IMR-90 (cell line): ENCODE measurements around the gene STARD13. TPM values are rescaled to one million over a fixed set of nuclear protein-coding genes. Genes with fewer than 3 reads are reported as not detected.

Experiments used
- ATAC-seq: fragments of 200-7000 bp; cut with Tn5 transposase; 2 replicates; pipeline ENCODE4 v1.9.1; 2020; ENCODE audit warnings: low read depth, mild to moderate bottlenecking, moderate library complexity
- BruUV-seq: library from RNA; stranded (reverse); fragments of 400-500 nt; replicated peaks from 2 replicates; lab custom pipeline; 2021; lab: Mats Ljungman, UMichigan
- CTCF ChIA-PET: fragments of 300-600 bp; formaldehyde crosslinking; extraction: SDS; loops from one replicate; lab custom pipeline; 2021; ENCODE audit warnings: antibody characterized with exemption; lab: Yijun Ruan, JAX
- POLR2A ChIA-PET: fragments of 300-600 bp; sonication (Branson Sonifier 250); formaldehyde crosslinking; loops from one replicate; lab custom pipeline; 2022; ENCODE audit warnings: antibody characterized with exemption; ENCODE audit not compliant: unreplicated experiment; lab: Charles Lee
- DNase-seq: peaks from one replicate; pipeline ENCODE4 v3.0.0; 2013
- H2AFZ ChIP-seq: replicated peaks from 2 replicates; pipeline ENCODE3; 2013; ENCODE audit warnings: low read length, mild to moderate bottlenecking; ENCODE audit not compliant: poor library complexity
- H2AK5ac ChIP-seq: 2 replicates; pipeline ENCODE4 v1.6.1; 2013; ENCODE audit warnings: low read depth, low read length, inconsistent platforms
- H2AK9ac ChIP-seq: replicated peaks from 2 replicates; pipeline ENCODE3; 2013; ENCODE audit warnings: mild to moderate bottlenecking, low read depth, low read length, moderate library complexity; ENCODE audit not compliant: poor library complexity
- H2BK120ac ChIP-seq: 2 replicates; pipeline ENCODE4 v1.6.1; 2013; ENCODE audit warnings: low read depth, low read length, inconsistent platforms
- H2BK15ac ChIP-seq: 3 replicates; pipeline ENCODE4 v1.6.1; 2013; ENCODE audit warnings: low read depth, low read length, inconsistent platforms
- H2BK20ac ChIP-seq: 2 replicates; pipeline ENCODE4 v1.6.1; 2013; ENCODE audit warnings: low read depth, mild to moderate bottlenecking, inconsistent platforms, low read length, moderate library complexity
- H2BK5ac ChIP-seq: 2 replicates; pipeline ENCODE4 v1.6.1; 2013; ENCODE audit warnings: mild to moderate bottlenecking, low read depth, low read length, inconsistent platforms; ENCODE audit not compliant: poor library complexity, severe bottlenecking
- H3K14ac ChIP-seq: replicated peaks from 2 replicates; pipeline ENCODE4 v1.6.1; 2013; ENCODE audit warnings: low read depth, low read length, inconsistent platforms
- H3K18ac ChIP-seq: 2 replicates; pipeline ENCODE4 v1.6.1; 2013; ENCODE audit warnings: low read depth, low read length, control low read depth
- H3K23ac ChIP-seq: 2 replicates; pipeline ENCODE4 v1.6.1; 2013; ENCODE audit warnings: low read depth, low read length, inconsistent platforms
- H3K27ac ChIP-seq: 2 replicates; pipeline ENCODE4 v1.5.1; 2013; ENCODE audit warnings: mild to moderate bottlenecking, control low read depth, low read length; ENCODE audit not compliant: insufficient read depth
- H3K27me3 ChIP-seq: 2 replicates; pipeline ENCODE4 v1.6.1; 2013; ENCODE audit warnings: low read length; ENCODE audit not compliant: control insufficient read depth, insufficient read depth
- H3K36me3 ChIP-seq: 2 replicates; pipeline ENCODE4 v1.6.1; 2013; ENCODE audit warnings: low read length, mixed read lengths; ENCODE audit not compliant: control insufficient read depth, insufficient read depth
- H3K4ac ChIP-seq: 2 replicates; pipeline ENCODE4 v1.6.1; 2013; ENCODE audit warnings: low read depth, low read length, inconsistent platforms
- H3K4me1 ChIP-seq: 2 replicates; pipeline ENCODE4 v1.6.1; 2013; ENCODE audit warnings: low read length, mixed read lengths; ENCODE audit not compliant: control insufficient read depth, insufficient read depth
- H3K4me2 ChIP-seq: 2 replicates; pipeline ENCODE4 v1.6.1; 2013; ENCODE audit warnings: low read depth, mild to moderate bottlenecking, control low read depth, low read length, moderate library complexity
- H3K4me3 ChIP-seq: 2 replicates; pipeline ENCODE4 v1.5.1; 2013; ENCODE audit warnings: low read depth, mild to moderate bottlenecking, control low read depth, low read length, moderate library complexity; ENCODE audit not compliant: insufficient read depth
- H3K56ac ChIP-seq: 2 replicates; pipeline ENCODE4 v1.6.1; 2013; ENCODE audit warnings: low read length, inconsistent platforms; ENCODE audit not compliant: insufficient read depth; ENCODE audit errors: extremely low read depth
- H3K79me1 ChIP-seq, 2 experiments: 2 replicates each; pipeline ENCODE4 v1.6.1; 2013; ENCODE audit warnings: low read length in 2 of 2, inconsistent platforms in 1 of 2, low read depth in 1 of 2
- H3K9ac ChIP-seq: 2 replicates; pipeline ENCODE4 v1.6.1; 2013; ENCODE audit warnings: low read depth, low read length, control low read depth
- H3K9me1 ChIP-seq: 2 replicates; pipeline ENCODE4 v1.6.1; 2013; ENCODE audit warnings: low read length, inconsistent platforms; ENCODE audit not compliant: insufficient read depth
- H3K9me3 ChIP-seq: 2 replicates; pipeline ENCODE4 v1.6.1; 2013; ENCODE audit warnings: low read length; ENCODE audit not compliant: control insufficient read depth, insufficient read depth
- H4K20me1 ChIP-seq: 2 replicates; pipeline ENCODE4 v1.6.1; 2013; ENCODE audit warnings: low read length, inconsistent platforms; ENCODE audit not compliant: insufficient read depth
- H4K5ac ChIP-seq: 2 replicates; pipeline ENCODE4 v1.6.1; 2013; ENCODE audit warnings: mild to moderate bottlenecking, low read depth, low read length, control low read depth
- H4K8ac ChIP-seq, 2 experiments: 2 replicates each; pipeline ENCODE4 v1.6.1; 2013; ENCODE audit warnings: low read depth in 2 of 2, low read length in 2 of 2, control low read depth in 1 of 2, inconsistent platforms in 1 of 2
- H4K91ac ChIP-seq: 2 replicates; pipeline ENCODE4 v1.6.1; 2013; ENCODE audit warnings: low read depth, low read length, inconsistent platforms; ENCODE audit not compliant: insufficient read depth
- BHLHE40 ChIP-seq: fragments of 150-350 bp; IDR thresholded peaks from 2 replicates; pipeline ENCODE4 v1.6.1; 2016; ENCODE audit warnings: mild to moderate bottlenecking, low read depth, low read length
- CHD1 ChIP-seq: IDR thresholded peaks from 2 replicates; pipeline ENCODE4 v1.6.1; 2012; ENCODE audit warnings: low read depth, low read length, improper control_type of control experiment
- ELK1 ChIP-seq: fragments of 150-350 bp; IDR thresholded peaks from 2 replicates; pipeline ENCODE4 v1.6.1; 2016; ENCODE audit warnings: low read depth, mild to moderate bottlenecking, low read length, moderate library complexity, borderline replicate concordance
- FOS ChIP-seq: fragments of 150-350 bp; IDR thresholded peaks from 2 replicates; pipeline ENCODE4 v1.6.1; 2016; ENCODE audit warnings: low read depth, low read length
- MAFK ChIP-seq: IDR thresholded peaks from 2 replicates; pipeline ENCODE4 v1.6.1; 2012; ENCODE audit warnings: low read depth, low read length, improper control_type of control experiment
- MAZ ChIP-seq: IDR thresholded peaks from 2 replicates; pipeline ENCODE4 v1.6.1; 2012; ENCODE audit warnings: low read depth, mild to moderate bottlenecking, low read length, improper control_type of control experiment, moderate library complexity, borderline replicate concordance
- MXI1 ChIP-seq: IDR thresholded peaks from 2 replicates; pipeline ENCODE4 v1.6.1; 2012; ENCODE audit warnings: low read depth, mild to moderate bottlenecking, low read length, moderate library complexity, borderline replicate concordance
- NFE2L2 ChIP-seq: fragments of 150-350 bp; IDR thresholded peaks from 2 replicates; pipeline ENCODE4 v1.6.1; 2016; ENCODE audit warnings: low read depth, mild to moderate bottlenecking, low read length
- POLR2A ChIP-seq: IDR thresholded peaks from 2 replicates; pipeline ENCODE4 v1.6.1; 2012; ENCODE audit warnings: mild to moderate bottlenecking, low read depth, low read length
- RAD21 ChIP-seq: IDR thresholded peaks from 2 replicates; pipeline ENCODE4 v1.6.1; 2012; ENCODE audit warnings: low read length, improper control_type of control experiment
- RCOR1 ChIP-seq: IDR thresholded peaks from 2 replicates; pipeline ENCODE4 v1.6.1; 2012; ENCODE audit warnings: mild to moderate bottlenecking, low read length, improper control_type of control experiment; ENCODE audit not compliant: insufficient replicate concordance
- RFX5 ChIP-seq: IDR thresholded peaks from 2 replicates; pipeline ENCODE4 v1.8.0; 2012; ENCODE audit warnings: low read depth, mild to moderate bottlenecking, low read length, moderate library complexity
- SMC3 ChIP-seq: fragments of 150-350 bp; IDR thresholded peaks from 2 replicates; pipeline ENCODE4 v1.6.1; 2016; ENCODE audit warnings: low read depth, mild to moderate bottlenecking, antibody characterized with exemption, low read length, moderate library complexity
- USF2 ChIP-seq: fragments of 150-350 bp; IDR thresholded peaks from 2 replicates; pipeline ENCODE4 v1.6.1; 2017; ENCODE audit warnings: mild to moderate bottlenecking, antibody characterized with exemption, low read length, low read depth
- WGBS, 2 experiments: methylation state at CpG; one replicate each; pipeline versions ENCODE4 v1.1.5 to v1.1.7; 2013; ENCODE audit warnings: missing lambda C conversion rate in 2 of 2; ENCODE audit not compliant: insufficient read length in 1 of 2; ENCODE audit errors: extremely low coverage in 2 of 2; 5-methylcytosine and 5-hydroxymethylcytosine counted together
- dilution Hi-C: fragments of 300-500 bp; cut with HindIII; formaldehyde crosslinking; loops from one replicate; pipeline ENCODE4 v1.14.3; 2018; ENCODE audit warnings: low sequenced_read_pairs; ENCODE audit not compliant: unreplicated experiment
- in situ Hi-C: fragments of 300-500 bp; cut with MboI; formaldehyde crosslinking; loops from 3 replicates; pipeline ENCODE4 v1.14.3; 2019; ENCODE audit warnings: low sequenced_read_pairs, inconsistent platforms, mixed read lengths
- intact Hi-C: fragments of 100-400 bp; cut with micrococcal nuclease; formaldehyde crosslinking; loops from 2 replicates; pipeline ENCODE4 v1.10.0; 2022
- polyA plus RNA-seq, 3 experiments: library from polyadenylated mRNA; depleted of rRNA; stranded (reverse); fragments of >200 nt; gene quantifications; 2 replicates each; pipeline ENCODE4 v1.2.3, GENCODE V29; 2012; ENCODE audit warnings: low replicate concordance in 1 of 3
- total RNA-seq: library from RNA; depleted of rRNA; stranded (reverse); fragments of >200 nt; gene quantifications from 2 replicates; pipeline ENCODE4 v1.2.3, GENCODE V29; 2012
- TF ChIP-seq, protein P1 (sequence below): conservative IDR thresholded peaks from 2 replicates; pipeline ENCODE4 v1.5.1; 2012; ENCODE audit warnings: mild to moderate bottlenecking, low read depth, low read length, improper control_type of control experiment

The STARD13 gene
- total and polyA plus RNA-seq, 2 of the 4 experiments (the other 2 are of a cell fraction), result 23.6 to 46.6 TPM

DNA sequence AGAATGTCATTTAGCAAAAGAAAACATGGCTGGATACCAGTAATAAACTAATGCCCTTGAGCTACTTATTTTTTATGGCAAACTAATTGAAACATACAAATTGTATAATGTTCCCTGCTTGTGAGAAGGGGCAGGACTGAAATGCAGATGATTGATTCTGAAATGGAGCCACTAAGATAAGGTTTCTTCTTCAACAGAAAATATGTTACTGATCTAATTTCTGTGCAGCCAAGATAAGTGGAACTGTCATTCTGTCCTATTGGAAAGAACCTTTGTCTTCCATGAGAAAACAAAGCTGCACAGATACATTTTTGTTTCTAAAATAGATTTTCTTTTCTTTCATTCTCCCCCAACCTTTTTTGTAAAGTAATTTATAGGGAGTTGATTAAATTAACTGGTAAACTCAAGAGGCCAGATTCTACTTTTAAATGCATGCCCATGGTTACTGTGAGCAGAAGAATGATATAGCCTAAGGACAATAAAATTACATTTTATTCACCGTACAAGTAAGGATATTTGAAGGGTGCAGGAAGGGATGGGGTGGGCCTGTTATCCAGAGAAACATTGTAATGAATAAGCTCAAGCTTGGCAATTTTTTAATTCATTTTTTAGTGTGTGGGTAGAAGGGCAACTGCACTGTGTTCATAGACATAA is 39.9 kb downstream of the STARD13 start:
- Histone ChIP-seq H3K4ac (no peak overlapping the region; the same call in 1 of the 2 replicates), H3K9me1 (peaks cover 5% of the 10 kb centered on the region), H3K56ac (no peak overlapping the region), H2BK120ac (no peak overlapping the region), H3K4me3 (no peak overlapping the region), H3K27ac (no peak overlapping the region), H3K79me1 (peaks cover 35 to 60% of the 10 kb centered on the region in 2 experiments), H3K9ac (no peak overlapping the region), H2BK15ac (no peak overlapping the region; the same call in 2 of the 3 replicates), H3K14ac (no peak overlapping the region), H4K8ac (0 out of 4 replicates have a peak overlapping the region, but pooled peaks of 1 of the 2 experiments have one; percentile 56), H3K9me3 (peaks cover 2% of the 10 kb centered on the region), H2BK5ac (peak overlapping the region; percentile 44), H4K20me1 (peaks cover 1% of the 10 kb centered on the region; the same call in 1 of the 2 replicates), H4K91ac (no peak overlapping the region), H3K4me1 (peaks cover 14% of the 10 kb centered on the region), H3K23ac (peak overlapping the region; percentile 63; the same call in 1 of the 2 replicates), H3K18ac (peak overlapping the region; percentile 54; the same call in 1 of the 2 replicates), H2AK9ac (no peak overlapping the region), H3K36me3 (peaks cover 16% of the 10 kb centered on the region), H2AFZ (no peak overlapping the region), H4K5ac (peak overlapping the region; percentile 31; the same call in 1 of the 2 replicates), H2BK20ac (no peak overlapping the region), H3K27me3 (no peaks in the 10 kb centered on the region), H2AK5ac (no peak overlapping the region), H3K4me2 (no peak overlapping the region)
- no CpG with 5 or more reads among the region's 1 CpG for WGBS, 2 experiments
- ChIA-PET CTCF (no interaction called here), POLR2A (interaction anchor here (0.6 kb wide), 1 partner anchor 460 kb away, joined by 3 read pairs; no protein-coding TSS in a partner anchor)
- in situ Hi-C loops (no loop called here), intact Hi-C loops (no loop called here), dilution Hi-C loops (no loop called here)
- no peak for ATAC-seq
- no TSS peak for BruUV-seq
- no peak for DNase-seq
- TF ChIP-seq RFX5 (no peak), MXI1 (no peak), MAFK (no peak), NFE2L2 (no peak), RAD21 (no peak), SMC3 (no peak), FOS (no peak), BHLHE40 (no peak), RCOR1 (no peak), MAZ (no peak), ELK1 (no peak), CHD1 (no peak), USF2 (no peak), POLR2A (no peak)
- TF ChIP-seq, protein P1, sequence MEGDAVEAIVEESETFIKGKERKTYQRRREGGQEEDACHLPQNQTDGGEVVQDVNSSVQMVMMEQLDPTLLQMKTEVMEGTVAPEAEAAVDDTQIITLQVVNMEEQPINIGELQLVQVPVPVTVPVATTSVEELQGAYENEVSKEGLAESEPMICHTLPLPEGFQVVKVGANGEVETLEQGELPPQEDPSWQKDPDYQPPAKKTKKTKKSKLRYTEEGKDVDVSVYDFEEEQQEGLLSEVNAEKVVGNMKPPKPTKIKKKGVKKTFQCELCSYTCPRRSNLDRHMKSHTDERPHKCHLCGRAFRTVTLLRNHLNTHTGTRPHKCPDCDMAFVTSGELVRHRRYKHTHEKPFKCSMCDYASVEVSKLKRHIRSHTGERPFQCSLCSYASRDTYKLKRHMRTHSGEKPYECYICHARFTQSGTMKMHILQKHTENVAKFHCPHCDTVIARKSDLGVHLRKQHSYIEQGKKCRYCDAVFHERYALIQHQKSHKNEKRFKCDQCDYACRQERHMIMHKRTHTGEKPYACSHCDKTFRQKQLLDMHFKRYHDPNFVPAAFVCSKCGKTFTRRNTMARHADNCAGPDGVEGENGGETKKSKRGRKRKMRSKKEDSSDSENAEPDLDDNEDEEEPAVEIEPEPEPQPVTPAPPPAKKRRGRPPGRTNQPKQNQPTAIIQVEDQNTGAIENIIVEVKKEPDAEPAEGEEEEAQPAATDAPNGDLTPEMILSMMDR, result no peak
